Endothelial cell (in vitro differentiated cells): ENCODE measurements around the gene KCNK5. TPM values are rescaled to one million over a fixed set of nuclear protein-coding genes. Genes with fewer than 3 reads are reported as not detected.

Experiments
- DNase-seq: peaks from one replicate; pipeline ENCODE4 v3.0.0; 2021; ENCODE audit warnings: low spot score
- H3K27ac Mint-ChIP-seq: one replicate; pipeline ENCODE4 v1.8.0; 2021; ENCODE audit warnings: mixed read lengths, inconsistent platforms; ENCODE audit not compliant: unreplicated experiment
- H3K27me3 Mint-ChIP-seq: one replicate; pipeline ENCODE4 v1.8.0; 2021; ENCODE audit warnings: mild to moderate bottlenecking, moderate library complexity, mixed read lengths, inconsistent platforms; ENCODE audit not compliant: unreplicated experiment
- H3K36me3 Mint-ChIP-seq: one replicate; pipeline ENCODE4 v1.8.0; 2021; ENCODE audit warnings: mild to moderate bottlenecking, low read depth, mixed read lengths, inconsistent platforms; ENCODE audit not compliant: unreplicated experiment
- H3K4me1 Mint-ChIP-seq: one replicate; pipeline ENCODE4 v1.8.0; 2021; ENCODE audit warnings: mild to moderate bottlenecking, mixed read lengths, inconsistent platforms; ENCODE audit not compliant: unreplicated experiment
- H3K4me3 Mint-ChIP-seq: one replicate; pipeline ENCODE4 v1.8.0; 2021; ENCODE audit warnings: mild to moderate bottlenecking, mixed read lengths, inconsistent platforms; ENCODE audit not compliant: unreplicated experiment
- H3K9me3 Mint-ChIP-seq: one replicate; pipeline ENCODE4 v1.8.0; 2021; ENCODE audit warnings: mixed read lengths, inconsistent platforms; ENCODE audit not compliant: unreplicated experiment
- total RNA-seq: library from RNA; stranded (reverse); fragmentation: NEBNext Ultra II Directional; extraction: Animal tissue kit (Norgen Biotek cat#: 25700); gene quantifications from one replicate; pipeline ENCODE4 v1.2.1, GENCODE V29; 2021; ENCODE audit not compliant: unreplicated experiment
- TF ChIP-seq, protein P1 (sequence below): fragments of 200-600 bp; sonication (generic); IDR thresholded peaks from one replicate; pipeline ENCODE4 v1.5.0; 2021; ENCODE audit warnings: antibody characterized with exemption; ENCODE audit not compliant: unreplicated experiment

KCNK5 gene
- total RNA-seq, 1 donor from 2014 or later: 9.8 TPM

DNA sequence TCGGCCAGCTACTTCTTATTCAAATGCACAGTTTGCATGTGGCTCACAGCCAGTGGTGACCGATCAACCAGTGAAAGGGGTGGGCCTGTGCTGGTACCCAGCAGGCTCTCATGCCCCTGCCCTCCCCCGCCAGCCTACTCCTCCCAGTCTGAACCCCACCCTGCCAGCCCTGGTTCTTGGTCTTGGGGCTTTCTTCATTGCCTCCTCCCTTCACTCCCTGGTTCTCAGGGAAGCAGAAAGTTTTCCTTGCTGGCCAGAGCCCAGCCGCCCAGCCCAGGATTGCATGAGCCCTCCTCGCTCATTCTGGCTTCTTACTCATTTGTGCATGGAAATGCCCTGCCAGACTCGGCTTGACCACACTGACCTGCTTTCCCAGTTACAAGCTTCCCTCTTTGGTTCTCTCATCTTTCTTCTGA is 44.1 kb upstream of the KCNK5 start:
- Mint-ChIP-seq H3K4me3 (no peak overlapping the region), H3K36me3 (no peaks in the 10 kb centered on the region), H3K9me3 (no peaks in the 10 kb centered on the region), H3K4me1 (peaks cover 3% of the 10 kb centered on the region), H3K27ac (no peak overlapping the region), H3K27me3 (peaks cover 1% of the 10 kb centered on the region)
- DNase-seq: no peak
- TF ChIP-seq, protein P1, sequence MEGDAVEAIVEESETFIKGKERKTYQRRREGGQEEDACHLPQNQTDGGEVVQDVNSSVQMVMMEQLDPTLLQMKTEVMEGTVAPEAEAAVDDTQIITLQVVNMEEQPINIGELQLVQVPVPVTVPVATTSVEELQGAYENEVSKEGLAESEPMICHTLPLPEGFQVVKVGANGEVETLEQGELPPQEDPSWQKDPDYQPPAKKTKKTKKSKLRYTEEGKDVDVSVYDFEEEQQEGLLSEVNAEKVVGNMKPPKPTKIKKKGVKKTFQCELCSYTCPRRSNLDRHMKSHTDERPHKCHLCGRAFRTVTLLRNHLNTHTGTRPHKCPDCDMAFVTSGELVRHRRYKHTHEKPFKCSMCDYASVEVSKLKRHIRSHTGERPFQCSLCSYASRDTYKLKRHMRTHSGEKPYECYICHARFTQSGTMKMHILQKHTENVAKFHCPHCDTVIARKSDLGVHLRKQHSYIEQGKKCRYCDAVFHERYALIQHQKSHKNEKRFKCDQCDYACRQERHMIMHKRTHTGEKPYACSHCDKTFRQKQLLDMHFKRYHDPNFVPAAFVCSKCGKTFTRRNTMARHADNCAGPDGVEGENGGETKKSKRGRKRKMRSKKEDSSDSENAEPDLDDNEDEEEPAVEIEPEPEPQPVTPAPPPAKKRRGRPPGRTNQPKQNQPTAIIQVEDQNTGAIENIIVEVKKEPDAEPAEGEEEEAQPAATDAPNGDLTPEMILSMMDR: no peak

DNA sequence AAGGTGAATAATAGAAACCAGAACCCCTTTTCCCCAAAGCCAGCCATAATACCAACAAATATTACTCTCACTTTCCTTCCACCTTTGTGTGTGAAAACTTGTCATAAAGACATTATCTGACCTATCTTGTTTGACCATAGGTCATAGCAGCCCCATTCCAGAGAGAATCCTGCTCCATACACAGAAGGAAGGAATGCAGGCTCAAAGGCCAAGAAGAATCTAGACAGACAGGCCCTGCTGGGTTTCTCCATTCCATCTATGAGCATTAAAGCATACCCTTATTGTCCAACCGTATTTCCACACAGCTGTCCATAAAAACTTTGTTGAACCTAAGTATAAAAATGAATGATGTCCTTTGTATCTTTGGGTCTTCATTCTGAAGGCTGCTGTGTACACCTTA is 40.7 kb upstream of the KCNK5 start:
- H3K9me3 Mint-ChIP-seq: no peaks in the 10 kb centered on the region
- H3K27me3 Mint-ChIP-seq: no peaks in the 10 kb centered on the region
- TF ChIP-seq, protein P1: no peak
- H3K36me3 Mint-ChIP-seq: no peaks in the 10 kb centered on the region
- no peak overlapping the region for H3K4me3 Mint-ChIP-seq
- no peak overlapping the region for H3K27ac Mint-ChIP-seq
- H3K4me1 Mint-ChIP-seq: peaks cover 3% of the 10 kb centered on the region
- DNase-seq: no peak

DNA sequence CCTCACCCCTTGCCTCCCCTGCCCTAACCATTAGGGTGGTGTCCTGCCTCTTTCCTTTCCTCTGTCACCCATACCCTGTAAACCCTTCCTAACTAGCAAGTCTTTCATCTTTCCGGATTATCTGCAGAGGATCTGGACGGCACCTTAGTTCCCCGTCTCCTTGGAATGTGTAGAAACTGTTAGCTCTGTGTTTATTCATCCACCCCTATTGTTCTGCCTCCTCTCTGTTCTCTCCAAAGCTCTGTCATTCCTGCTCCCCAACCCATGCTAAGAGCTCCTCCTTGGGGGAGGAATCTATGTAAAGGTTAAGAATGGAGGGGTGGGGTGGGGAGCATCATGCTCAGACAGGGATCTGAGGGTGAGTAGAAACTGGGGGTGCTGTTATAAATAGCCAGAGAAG is 39.4 kb upstream of the KCNK5 start:
- TF ChIP-seq, protein P1: no peak
- Mint-ChIP-seq H3K9me3 (no peaks in the 10 kb centered on the region), H3K4me1 (peaks cover 3% of the 10 kb centered on the region), H3K27me3 (no peaks in the 10 kb centered on the region), H3K27ac (no peak overlapping the region), H3K36me3 (no peaks in the 10 kb centered on the region), H3K4me3 (no peak overlapping the region)
- no peak for DNase-seq

DNA sequence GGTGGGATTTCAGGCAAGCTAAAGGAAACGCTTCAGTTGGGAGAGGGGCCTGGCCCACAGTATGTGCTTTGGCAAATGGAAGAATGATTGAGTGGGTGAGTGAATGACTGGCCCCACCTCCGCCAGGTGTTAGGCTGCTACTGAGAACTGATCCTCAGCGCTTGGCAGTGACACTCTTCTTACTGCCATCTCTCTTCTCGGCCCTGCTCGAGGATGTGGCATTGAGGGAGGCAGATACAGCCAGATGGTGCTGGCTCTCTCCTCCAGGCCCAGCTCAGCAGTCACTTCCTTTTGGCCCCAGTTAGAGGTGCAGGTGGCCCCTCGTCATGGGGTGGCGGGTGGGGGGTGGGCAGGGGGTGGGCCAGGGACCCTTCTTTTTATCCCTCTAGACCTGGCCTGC is 38.9 kb upstream of the KCNK5 start:
- H3K4me1 Mint-ChIP-seq: peaks cover 3% of the 10 kb centered on the region
- TF ChIP-seq, protein P1: no peak
- H3K27me3 Mint-ChIP-seq: no peaks in the 10 kb centered on the region
- H3K36me3 Mint-ChIP-seq: no peaks in the 10 kb centered on the region
- no peak for DNase-seq
- no peaks in the 10 kb centered on the region for H3K9me3 Mint-ChIP-seq
- no peak overlapping the region for H3K4me3 Mint-ChIP-seq
- no peak overlapping the region for H3K27ac Mint-ChIP-seq

DNA sequence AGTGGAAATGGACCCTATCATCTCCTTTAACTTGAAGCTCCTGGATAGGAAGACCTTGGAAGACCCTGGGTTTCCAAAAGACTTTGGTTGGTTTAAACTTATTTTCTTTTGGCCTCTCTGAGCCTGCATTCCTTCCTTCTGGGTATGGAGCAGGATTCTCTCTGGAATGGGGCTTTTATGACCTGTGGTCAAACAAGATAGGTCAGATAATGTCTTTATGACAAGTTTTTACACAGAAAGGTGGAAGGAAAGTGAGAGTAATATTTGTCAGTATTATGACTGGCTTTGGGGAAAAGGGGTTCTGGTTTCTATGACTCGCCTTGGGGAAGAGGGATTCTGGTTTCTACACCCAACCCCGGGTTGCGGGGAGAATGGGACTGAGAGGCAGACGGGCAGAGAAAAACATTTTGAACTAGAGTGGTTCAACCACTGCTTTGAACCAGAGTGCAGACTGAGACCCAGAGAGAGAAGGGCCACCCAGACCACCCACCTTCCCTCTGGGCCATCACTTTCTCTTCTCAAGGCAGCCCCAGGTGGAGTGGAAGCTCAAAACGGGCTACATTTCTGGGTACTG is 37.6 kb upstream of the KCNK5 start:
- no peak for DNase-seq
- H3K27me3 Mint-ChIP-seq: no peaks in the 10 kb centered on the region
- TF ChIP-seq, protein P1: no peak
- H3K36me3 Mint-ChIP-seq: no peaks in the 10 kb centered on the region
- no peaks in the 10 kb centered on the region for H3K9me3 Mint-ChIP-seq
- H3K4me1 Mint-ChIP-seq: peaks cover 3% of the 10 kb centered on the region
- H3K27ac Mint-ChIP-seq: no peak overlapping the region
- H3K4me3 Mint-ChIP-seq: no peak overlapping the region
